BLaER1 treated with 17β-estradiol and CSF1 and Interleukin-3, amounts not matched to agents 10 nM and 100 nM (cell line): ENCODE measurements around the gene MYDGF.

Experiments used
- H3K27ac ChIP-seq, 11 experiments: shearing (Covaris generic); formaldehyde crosslinking; 2 replicates each; pipeline ENCODE4 v1.8.1; 2022
- H3K27me3 ChIP-seq, 11 experiments: shearing (Covaris generic); formaldehyde crosslinking; 2 replicates each; pipeline ENCODE4 v1.8.1; 2022
- H3K36me3 ChIP-seq, 11 experiments: shearing (Covaris generic); formaldehyde crosslinking; 2 replicates each; pipeline ENCODE4 v1.8.1; 2022
- H3K4me1 ChIP-seq, 10 experiments: shearing (Covaris generic); formaldehyde crosslinking; 2 replicates each; pipeline ENCODE4 v1.8.1; 2022
- H3K4me2 ChIP-seq, 11 experiments: shearing (Covaris generic); formaldehyde crosslinking; 2 replicates each; pipeline ENCODE4 v1.8.1; 2022
- H3K4me3 ChIP-seq, 10 experiments: shearing (Covaris generic); formaldehyde crosslinking; 2 replicates each; pipeline ENCODE4 v1.8.1; 2022
- H3K9ac ChIP-seq, 11 experiments: shearing (Covaris generic); formaldehyde crosslinking; 2 replicates each; pipeline ENCODE4 v1.8.1; 2022
- H3K9me3 ChIP-seq, 11 experiments: shearing (Covaris generic); formaldehyde crosslinking; replicated peaks in 1 of 11; 2 replicates each; pipeline ENCODE4 v1.8.1; 2022
- H4K20me1 ChIP-seq, 11 experiments: shearing (Covaris generic); formaldehyde crosslinking; 2 replicates each; pipeline ENCODE4 v1.8.1; 2022
- Cebpa-rat ChIP-seq, 11 experiments: shearing (Covaris generic); IDR thresholded peaks; 2 replicates each; pipeline ENCODE4 v1.8.1; 2022

MYDGF gene

DNA sequence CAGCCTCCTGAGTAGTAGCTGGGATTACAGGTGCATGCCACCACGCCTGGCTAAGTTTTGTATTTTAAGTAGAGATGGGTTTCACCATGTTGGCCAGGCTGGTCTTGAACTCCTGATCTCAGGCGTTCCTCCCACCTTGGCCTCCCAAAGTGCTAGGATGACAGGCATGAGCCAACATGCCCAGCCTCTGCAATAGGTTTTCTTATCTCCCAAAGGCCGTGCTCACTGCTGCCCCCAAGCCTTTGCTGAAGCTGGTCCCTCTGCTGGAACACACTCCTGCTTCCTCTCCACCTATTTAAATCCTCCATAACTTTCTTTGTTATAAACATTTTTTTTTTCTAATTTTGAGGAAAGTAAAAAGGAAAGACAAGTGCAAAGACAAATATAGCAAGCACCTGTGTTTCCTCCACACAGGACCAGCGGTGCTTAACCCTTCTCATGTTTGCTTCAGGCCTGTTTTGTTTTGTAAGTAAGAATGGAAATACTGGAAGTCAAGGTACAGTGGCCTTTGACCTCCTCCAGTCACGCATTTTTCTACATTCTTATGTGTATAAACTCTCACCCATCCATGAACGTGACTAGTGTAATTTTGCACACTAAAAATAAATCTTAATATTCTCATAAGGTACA, 45.3 kb downstream of the MYDGF start:
- H3K4me1 ChIP-seq = peaks cover 10 to 45% (median 40%) of the 10 kb centered on the region in 10 experiments
- no peak overlapping the region for H3K9ac ChIP-seq
- 0 out of 22 replicates have a peak overlapping the region, but pooled peaks of 1 of the 11 experiments have one; percentile 1 for H3K4me2 ChIP-seq
- H4K20me1 ChIP-seq = no peaks in the 10 kb centered on the region
- no peaks in the 10 kb centered on the region for H3K36me3 ChIP-seq
- H3K4me3 ChIP-seq = no peak overlapping the region
- no peaks in the 10 kb centered on the region; a peak in 1 of 22 replicates for H3K9me3 ChIP-seq
- 0 out of 22 replicates have a peak overlapping the region, but pooled peaks of 1 of the 11 experiments have one; percentile 7 for H3K27ac ChIP-seq
- TF ChIP-seq Cebpa-rat (IDR thresholded peaks at IDR 0.05) = no peak
- H3K27me3 ChIP-seq = no peaks in the 10 kb centered on the region

DNA sequence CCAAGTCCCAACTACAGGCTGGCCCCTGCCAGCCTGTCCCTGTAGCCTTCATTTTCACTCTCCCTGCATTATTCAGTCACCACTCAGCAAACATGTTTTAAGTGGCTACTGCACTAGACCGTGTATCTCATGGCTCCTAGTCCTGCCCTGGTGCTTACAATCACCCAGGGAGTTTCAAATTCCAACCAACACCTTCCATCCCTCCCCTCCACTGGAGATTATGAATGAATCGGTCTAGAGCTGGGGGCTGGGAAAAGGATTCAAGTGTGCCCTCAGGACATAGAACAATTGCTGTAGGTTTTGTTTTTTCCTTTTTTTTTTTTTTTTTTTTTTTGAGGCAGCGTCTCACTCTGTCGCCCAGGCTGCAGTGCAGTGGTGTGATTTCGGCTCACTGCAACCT, 45.8 kb downstream of the MYDGF start:
- Histone ChIP-seq H4K20me1 (no peaks in the 10 kb centered on the region), H3K9ac (no peak overlapping the region), H3K9me3 (no peaks in the 10 kb centered on the region; a peak in 1 of 22 replicates), H3K36me3 (no peaks in the 10 kb centered on the region), H3K27ac (0 out of 22 replicates have a peak overlapping the region, but pooled peaks of 1 of the 11 experiments have one; percentile 7), H3K27me3 (no peaks in the 10 kb centered on the region), H3K4me2 (0 out of 22 replicates have a peak overlapping the region, but pooled peaks of 1 of the 11 experiments have one; percentile 1), H3K4me1 (peaks cover 10 to 50% (median 45%) of the 10 kb centered on the region in 10 experiments), H3K4me3 (no peak overlapping the region)
- TF ChIP-seq Cebpa-rat (IDR thresholded peaks at IDR 0.05) = no peak

DNA sequence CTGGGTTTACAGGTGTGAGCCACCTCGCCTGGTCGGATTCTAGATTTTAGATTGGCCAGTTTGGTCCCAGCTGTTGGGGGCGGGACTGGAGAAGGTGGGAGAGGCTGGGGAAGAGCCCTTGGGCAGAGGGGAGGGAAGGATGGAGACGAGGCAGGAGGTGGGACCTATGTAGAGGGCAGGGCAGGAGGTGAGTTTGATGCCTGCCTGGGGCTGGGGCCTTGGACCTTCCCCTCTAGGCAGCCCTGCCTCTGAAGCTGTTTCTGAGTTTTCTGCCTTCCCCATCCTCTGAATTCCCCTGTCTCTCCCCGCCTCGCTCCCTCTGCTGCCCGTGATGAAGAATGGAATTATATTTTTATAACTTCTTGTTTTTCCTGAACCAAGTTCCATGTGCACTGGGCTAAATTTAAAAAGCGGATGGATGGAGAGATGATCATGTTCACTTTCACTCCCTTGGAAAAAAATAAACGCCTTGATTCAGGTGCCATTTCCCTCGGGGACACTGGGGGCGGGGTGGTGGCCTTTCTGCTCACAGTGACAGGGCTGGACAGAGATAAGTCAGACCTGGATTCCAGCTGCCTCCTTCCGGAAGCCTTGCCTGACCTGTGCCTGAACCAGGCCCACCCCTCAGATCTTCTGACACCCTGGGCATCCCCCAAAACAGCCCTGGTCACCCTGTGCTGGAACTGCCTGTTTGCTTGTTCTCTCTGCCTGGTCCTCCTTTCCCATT, 47.3 kb downstream of the MYDGF start:
- H3K4me2 ChIP-seq = peak overlapping the region in 8 of 11 experiments; percentile 5 to 59 (median 43); a peak in 14 of 22 replicates
- H3K36me3 ChIP-seq = no peaks in the 10 kb centered on the region
- no peak overlapping the region for H3K4me3 ChIP-seq
- no peaks in the 10 kb centered on the region for H4K20me1 ChIP-seq
- no peaks in the 10 kb centered on the region for H3K27me3 ChIP-seq
- H3K27ac ChIP-seq = no peak overlapping the region
- no peaks in the 10 kb centered on the region; a peak in 1 of 22 replicates for H3K9me3 ChIP-seq
- no peak overlapping the region for H3K9ac ChIP-seq
- peaks cover 10 to 53% (median 48%) of the 10 kb centered on the region in 10 experiments for H3K4me1 ChIP-seq
- TF ChIP-seq Cebpa-rat (IDR thresholded peaks at IDR 0.05) = no peak

DNA sequence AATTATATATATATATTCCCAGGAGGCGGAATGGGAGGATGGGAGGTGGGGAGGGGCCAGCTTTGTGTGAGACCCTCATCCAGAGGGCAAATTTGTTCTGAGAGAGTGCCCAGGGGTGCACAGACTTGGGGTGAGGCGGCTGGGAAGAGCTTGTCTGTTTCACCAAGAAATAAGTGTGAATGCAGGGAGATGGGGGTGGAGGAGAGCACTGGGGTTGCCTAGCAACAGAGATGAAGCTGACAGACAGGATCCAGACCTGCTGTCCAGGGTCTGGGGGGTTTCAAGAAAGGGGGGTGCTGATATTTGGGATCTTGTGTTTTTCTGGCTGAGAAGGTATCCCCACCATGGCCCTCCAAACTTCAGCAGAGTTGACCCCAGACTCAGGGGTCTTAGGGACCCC, 49.5 kb downstream of the MYDGF start:
- no peaks in the 10 kb centered on the region for H4K20me1 ChIP-seq
- 0 out of 22 replicates have a peak overlapping the region, but pooled peaks of 1 of the 11 experiments have one; percentile 14 for H3K27ac ChIP-seq
- no peaks in the 10 kb centered on the region for H3K27me3 ChIP-seq
- peak overlapping the region in 9 of 11 experiments; percentile 29 to 68 (median 62); a peak in 17 of 22 replicates for H3K4me2 ChIP-seq
- peaks cover 10 to 58% (median 50%) of the 10 kb centered on the region in 10 experiments for H3K4me1 ChIP-seq
- peak overlapping the region in 4 of 11 experiments; percentile 28 to 42 (median 30); a peak in 3 of 22 replicates for H3K9ac ChIP-seq
- no peak for TF ChIP-seq Cebpa-rat (IDR thresholded peaks at IDR 0.05)
- no peaks in the 10 kb centered on the region for H3K9me3 ChIP-seq
- no peak overlapping the region for H3K4me3 ChIP-seq
- H3K36me3 ChIP-seq = no peaks in the 10 kb centered on the region

DNA sequence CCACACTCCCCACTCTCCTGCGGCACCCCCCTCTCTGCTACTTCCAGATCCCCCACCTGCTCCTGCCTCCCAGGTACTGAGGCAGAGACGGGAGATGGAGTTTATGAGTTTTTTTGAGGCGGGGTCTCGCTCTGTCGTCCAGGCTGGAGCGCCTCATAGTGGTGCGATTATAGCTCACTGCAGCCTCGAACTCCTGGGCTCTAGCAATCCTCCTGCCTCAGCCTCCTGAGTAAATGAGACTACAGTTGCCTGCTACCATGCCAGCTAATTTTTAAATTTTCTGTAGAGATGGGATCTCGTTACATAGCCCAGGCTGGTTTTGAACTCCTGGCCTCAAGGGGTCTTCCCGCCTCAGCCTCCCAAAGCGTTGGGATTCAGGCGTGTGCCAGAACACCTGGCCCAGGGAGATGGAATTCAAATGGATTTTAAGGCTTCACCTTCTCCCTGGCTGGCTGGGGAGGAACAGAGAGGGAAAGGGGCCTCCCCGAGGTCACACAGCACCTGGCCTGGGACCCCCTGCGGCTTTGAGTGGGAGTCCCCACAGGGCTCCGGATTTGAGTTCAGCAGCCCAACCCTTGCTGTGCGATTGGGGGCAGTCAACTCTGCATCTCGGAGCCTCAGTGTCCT, 50.4 kb downstream of the MYDGF start:
- Histone ChIP-seq H3K4me2 (peak overlapping the region in 8 of 11 experiments; percentile 15 to 68 (median 58); a peak in 9 of 22 replicates), H3K4me3 (no peak overlapping the region), H3K36me3 (no peaks in the 10 kb centered on the region), H3K9ac (no peak overlapping the region), H3K27me3 (no peaks in the 10 kb centered on the region), H3K27ac (no peak overlapping the region), H4K20me1 (no peaks in the 10 kb centered on the region), H3K4me1 (peaks cover 10 to 59% (median 47%) of the 10 kb centered on the region in 10 experiments), H3K9me3 (no peaks in the 10 kb centered on the region)
- no peak for TF ChIP-seq Cebpa-rat (IDR thresholded peaks at IDR 0.05)

DNA sequence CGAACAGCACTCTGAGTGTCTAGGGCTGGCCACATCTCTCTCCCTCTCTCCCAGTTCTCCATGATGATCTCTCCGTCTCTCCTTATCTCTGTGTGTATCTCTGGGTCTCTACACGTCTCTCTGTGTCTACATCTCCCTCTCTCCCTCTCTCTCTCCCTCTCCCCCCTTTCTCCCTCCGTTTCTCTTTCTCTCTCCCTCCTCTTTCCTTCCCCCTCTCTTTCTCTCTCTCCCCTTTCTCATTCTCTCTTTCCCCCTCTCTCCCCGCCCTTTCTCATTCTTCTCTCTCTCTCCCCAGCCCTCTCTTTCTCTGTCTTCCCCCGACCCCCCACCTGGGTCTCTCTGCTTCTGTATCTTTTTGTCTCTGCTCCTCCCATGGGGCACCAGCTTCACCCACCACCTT, 52.1 kb downstream of the MYDGF start:
- no peak for TF ChIP-seq Cebpa-rat (IDR thresholded peaks at IDR 0.05)
- Histone ChIP-seq H3K27ac (no peak overlapping the region), H3K4me2 (peak overlapping the region in 6 of 11 experiments; percentile 23 to 55 (median 34); a peak in 12 of 22 replicates), H3K27me3 (no peaks in the 10 kb centered on the region), H4K20me1 (no peaks in the 10 kb centered on the region), H3K9me3 (no peaks in the 10 kb centered on the region), H3K4me1 (peaks cover 20 to 52% (median 42%) of the 10 kb centered on the region in 10 experiments), H3K36me3 (no peaks in the 10 kb centered on the region), H3K9ac (no peak overlapping the region; a peak in 2 of 22 replicates), H3K4me3 (no peak overlapping the region)

DNA sequence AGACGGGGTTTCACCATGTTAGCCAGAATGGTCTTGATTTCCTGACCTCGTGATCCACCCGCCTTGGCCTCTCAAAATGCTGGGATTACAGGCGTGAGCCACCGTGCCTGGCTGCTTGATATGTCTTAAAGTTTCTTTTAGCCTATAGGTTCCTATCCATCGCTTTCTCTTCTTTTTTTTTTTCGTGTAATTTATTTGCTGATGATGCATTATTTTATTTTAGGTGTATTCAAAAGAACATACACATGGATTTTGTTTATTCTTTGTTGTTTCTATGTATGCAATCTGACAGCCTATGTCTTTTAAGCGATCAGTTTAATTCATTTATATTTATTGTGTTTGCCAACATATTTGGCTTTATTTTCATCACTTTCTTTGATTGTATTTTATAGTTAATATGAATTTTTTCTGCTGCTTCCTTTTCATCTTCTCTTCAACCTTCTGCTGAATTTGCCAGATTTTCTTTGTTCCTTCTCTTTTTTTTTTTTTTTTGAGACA, 56.8 kb downstream of the MYDGF start:
- Histone ChIP-seq H4K20me1 (no peaks in the 10 kb centered on the region), H3K4me1 (peaks cover 42 to 59% (median 53%) of the 10 kb centered on the region in 10 experiments), H3K36me3 (no peaks in the 10 kb centered on the region), H3K4me2 (peak overlapping the region in 2 of 11 experiments; percentile 13 to 33; a peak in 1 of 22 replicates), H3K9me3 (no peaks in the 10 kb centered on the region), H3K27ac (no peak overlapping the region), H3K27me3 (no peaks in the 10 kb centered on the region), H3K4me3 (no peak overlapping the region), H3K9ac (no peak overlapping the region)
- TF ChIP-seq Cebpa-rat (IDR thresholded peaks at IDR 0.05) = no peak

DNA sequence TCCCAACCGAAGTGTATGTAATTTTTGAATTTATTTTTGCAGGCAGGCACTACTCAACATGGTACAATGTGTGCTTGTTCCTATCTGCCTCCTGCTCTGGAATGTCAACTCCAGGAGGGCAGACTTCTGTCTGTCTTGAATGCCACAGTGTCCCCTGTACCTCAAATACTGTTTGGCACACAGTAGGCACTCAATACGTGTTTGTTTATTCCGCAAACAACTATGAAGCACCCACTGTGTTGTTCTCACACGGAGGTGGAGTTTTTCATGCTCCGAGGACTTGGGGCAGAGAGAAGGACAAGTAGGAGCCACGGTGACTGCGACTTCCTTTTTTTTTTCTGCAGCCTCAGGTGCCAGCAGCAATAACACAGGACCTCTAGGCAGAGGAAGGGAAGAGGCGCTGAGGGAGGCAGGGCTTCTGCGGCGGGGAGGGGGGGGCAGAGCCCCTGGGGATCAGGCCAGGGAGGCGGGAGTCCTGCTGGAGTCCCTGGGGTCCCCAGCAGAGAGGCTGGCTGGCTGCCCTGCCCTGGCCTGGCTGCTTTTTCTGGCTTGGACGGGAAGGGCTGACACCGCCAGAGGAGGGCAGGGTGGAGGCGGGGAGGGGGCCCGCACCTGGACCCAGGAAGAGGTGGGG, 60.1 kb downstream of the MYDGF start:
- Histone ChIP-seq H3K27me3 (no peaks in the 10 kb centered on the region), H3K9me3 (no peaks in the 10 kb centered on the region), H3K4me3 (peak overlapping the region in 8 of 10 experiments; percentile 10 to 55 (median 38); a peak in 13 of 20 replicates), H3K4me1 (peaks cover 40 to 71% (median 52%) of the 10 kb centered on the region in 10 experiments), H4K20me1 (no peaks in the 10 kb centered on the region), H3K9ac (peak overlapping the region; percentile 33 to 72 (median 68); a peak in 20 of 22 replicates), H3K4me2 (peak overlapping the region; percentile 68 to 94 (median 81)), H3K36me3 (no peaks in the 10 kb centered on the region), H3K27ac (peak overlapping the region; percentile 52 to 78 (median 68); a peak in 20 of 22 replicates)
- no peak for TF ChIP-seq Cebpa-rat (IDR thresholded peaks at IDR 0.05)
